ENCODE data around the gene TPCN1. TPM values are rescaled to one million over a fixed set of nuclear protein-coding genes. Genes with fewer than 3 reads are reported as not detected.

The TPCN1 gene
- total RNA-seq, 4 donors from 2014 or later: 27.6 to 82.3 (median 46.3) TPM

GRCh38 chr12:113276946-113277500, 55.8 kb downstream of the TPCN1 start:
- TF ChIP-seq, protein P1, sequence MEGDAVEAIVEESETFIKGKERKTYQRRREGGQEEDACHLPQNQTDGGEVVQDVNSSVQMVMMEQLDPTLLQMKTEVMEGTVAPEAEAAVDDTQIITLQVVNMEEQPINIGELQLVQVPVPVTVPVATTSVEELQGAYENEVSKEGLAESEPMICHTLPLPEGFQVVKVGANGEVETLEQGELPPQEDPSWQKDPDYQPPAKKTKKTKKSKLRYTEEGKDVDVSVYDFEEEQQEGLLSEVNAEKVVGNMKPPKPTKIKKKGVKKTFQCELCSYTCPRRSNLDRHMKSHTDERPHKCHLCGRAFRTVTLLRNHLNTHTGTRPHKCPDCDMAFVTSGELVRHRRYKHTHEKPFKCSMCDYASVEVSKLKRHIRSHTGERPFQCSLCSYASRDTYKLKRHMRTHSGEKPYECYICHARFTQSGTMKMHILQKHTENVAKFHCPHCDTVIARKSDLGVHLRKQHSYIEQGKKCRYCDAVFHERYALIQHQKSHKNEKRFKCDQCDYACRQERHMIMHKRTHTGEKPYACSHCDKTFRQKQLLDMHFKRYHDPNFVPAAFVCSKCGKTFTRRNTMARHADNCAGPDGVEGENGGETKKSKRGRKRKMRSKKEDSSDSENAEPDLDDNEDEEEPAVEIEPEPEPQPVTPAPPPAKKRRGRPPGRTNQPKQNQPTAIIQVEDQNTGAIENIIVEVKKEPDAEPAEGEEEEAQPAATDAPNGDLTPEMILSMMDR (IDR thresholded peaks at IDR 0.05; ENCODE audit: low read depth): no peak

DNA sequence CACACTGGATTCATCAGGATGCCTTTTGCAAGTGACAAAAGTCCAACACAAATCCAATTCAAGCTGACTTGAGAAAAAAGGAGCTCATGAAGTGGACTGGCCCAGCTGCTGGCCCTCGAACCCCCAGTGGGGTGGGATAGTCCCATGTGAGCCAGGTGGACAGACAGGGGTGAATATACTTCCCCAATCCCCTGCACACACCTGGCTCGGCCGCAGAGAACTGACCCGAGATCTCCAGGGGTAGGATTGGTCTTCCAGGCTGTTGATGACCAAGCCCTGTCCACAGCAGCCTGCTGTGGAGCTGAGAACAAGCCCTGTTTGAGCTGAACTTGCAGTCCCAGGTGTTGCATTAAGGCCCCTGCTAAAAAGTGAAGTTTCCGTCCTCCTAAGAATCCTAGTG, 56.2 kb downstream of the TPCN1 start:
- TF ChIP-seq, protein P1 (IDR thresholded peaks at IDR 0.05; ENCODE audit: low read depth): no peak

DNA sequence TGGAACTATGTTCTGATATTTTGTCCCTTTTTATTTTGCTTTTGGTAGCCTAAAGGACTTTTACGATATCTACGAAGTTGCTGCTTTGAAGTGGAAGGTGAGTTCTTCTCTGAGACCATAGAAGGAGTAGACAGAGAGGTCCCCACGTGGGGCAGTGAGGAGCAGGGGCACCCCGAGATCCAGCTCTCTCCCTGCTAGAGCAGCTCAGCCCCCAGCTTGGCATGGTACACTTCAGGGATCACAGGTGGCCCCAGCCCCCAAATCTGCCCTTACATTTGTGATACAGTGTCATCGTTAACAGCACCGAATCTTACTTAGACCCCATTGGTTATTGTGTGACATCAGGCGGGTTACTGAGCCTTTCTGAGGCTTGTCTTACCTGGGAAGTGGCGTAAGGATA, 56.9 kb downstream of the TPCN1 start:
- TF ChIP-seq, protein P1 (IDR thresholded peaks at IDR 0.05; ENCODE audit: low read depth): no peak

- TF ChIP-seq, protein P1 (IDR thresholded peaks at IDR 0.05; ENCODE audit: low read depth): no peak
These were observed 57.4 kb downstream of the TPCN1 start for GRCh38 chr12:113278633-113279032.

DNA sequence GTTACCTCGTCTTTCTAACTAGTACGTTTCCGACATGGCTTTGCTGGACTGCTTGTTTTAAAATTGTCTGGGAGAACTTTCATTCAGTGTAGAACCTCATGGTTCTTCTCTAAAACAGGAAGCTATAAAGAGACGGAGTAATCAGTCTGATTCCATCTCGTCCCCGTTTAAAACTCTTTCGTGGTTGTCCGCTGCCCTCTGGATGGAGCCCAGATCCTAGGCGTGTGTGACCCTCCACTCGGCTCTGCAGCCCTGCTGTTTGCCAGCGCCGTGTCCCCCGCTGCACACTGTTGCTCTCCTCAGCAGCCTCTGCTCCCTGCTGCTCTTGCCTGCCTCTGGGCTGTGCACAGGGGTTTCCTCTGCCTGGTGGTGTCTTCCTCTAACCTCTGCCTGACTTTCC, 63.5 kb downstream of the TPCN1 start:
- TF ChIP-seq, protein P1 (IDR thresholded peaks at IDR 0.05; ENCODE audit: low read depth): no peak

DNA sequence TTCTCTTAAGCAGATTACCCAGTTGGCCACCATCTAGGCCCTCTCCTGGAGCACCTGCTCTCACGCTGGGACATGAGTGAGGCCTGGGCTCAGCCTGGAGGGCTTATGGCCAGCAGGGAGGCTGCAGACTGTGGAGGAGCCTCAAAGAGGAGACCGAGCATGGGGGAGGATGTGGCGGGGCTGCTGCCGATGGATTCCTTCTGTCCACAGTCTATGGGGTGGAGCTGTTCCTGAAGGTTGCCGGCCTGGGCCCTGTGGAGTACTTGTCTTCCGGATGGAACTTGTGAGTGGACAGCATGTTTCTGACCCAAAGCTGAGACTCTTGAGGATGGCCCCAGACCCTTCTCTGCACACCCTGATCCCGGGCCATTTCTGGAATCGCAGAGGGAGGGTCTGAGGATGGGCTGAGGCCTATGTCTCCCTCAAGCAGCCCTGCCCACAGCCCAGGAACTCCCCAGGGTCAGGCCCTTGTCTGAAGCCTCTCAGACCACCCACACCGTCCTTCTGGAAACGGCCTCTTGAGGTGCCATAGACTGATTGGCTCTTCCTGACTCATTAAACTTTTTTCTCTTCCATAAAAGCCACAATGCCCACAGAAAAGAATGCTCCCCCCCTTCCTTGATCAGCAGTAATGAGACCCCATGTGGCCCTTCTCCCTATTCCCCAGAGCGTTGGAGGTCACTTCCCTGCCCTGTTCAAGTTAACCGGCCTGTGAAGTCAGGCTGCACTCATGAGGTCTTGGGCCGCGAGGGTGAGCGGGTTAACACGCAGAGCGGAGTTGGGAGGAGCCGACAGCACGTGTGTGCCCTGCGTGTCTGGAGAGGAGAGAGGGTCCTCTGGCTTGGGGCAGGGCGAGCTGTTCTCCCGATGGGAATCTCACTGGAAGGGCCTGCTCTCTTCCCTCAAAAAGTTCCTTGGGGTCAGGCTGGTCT, 64.7 kb downstream of the TPCN1 start:
- TF ChIP-seq, protein P1 (IDR thresholded peaks at IDR 0.05; ENCODE audit: low read depth): no peak

DNA sequence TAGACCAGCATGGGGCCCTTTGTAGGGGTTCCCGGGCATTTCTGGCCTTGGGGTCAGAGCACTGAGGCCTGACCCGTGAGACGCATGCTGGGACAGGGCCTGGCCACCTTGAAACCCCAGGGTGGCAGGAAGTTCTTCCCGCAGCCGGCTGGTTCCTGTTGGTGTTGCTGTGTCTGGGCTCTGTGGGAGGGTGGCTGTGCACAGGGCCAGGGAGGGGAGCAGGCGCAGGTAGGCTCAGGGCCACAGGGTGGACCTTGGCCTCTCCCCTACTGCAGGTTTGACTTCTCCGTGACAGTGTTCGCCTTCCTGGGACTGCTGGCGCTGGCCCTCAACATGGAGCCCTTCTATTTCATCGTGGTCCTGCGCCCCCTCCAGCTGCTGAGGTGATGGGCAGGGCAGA, 65.4 kb downstream of the TPCN1 start:
- TF ChIP-seq, protein P1 (IDR thresholded peaks at IDR 0.05; ENCODE audit: low read depth): no peak

All from subcutaneous adipose tissue (tissue), 4 donors.